C4-2B (cell line): ENCODE results near the gene SOX8.
"Not testable (repeated sequence)": the region's sequence is repeated elsewhere in the genome, so short reads cannot be mapped to it uniquely, and the experiment has no call there.

Experiments used
- H3K27ac ChIP-seq: fragments of 450-650 bp; 2 replicates; pipeline ENCODE4 v1.5.1; 2017
- ZFX ChIP-seq: fragments of 450-650 bp; IDR thresholded peaks from 2 replicates; pipeline ENCODE4 v1.6.1; 2017
- TF ChIP-seq, protein P1 (sequence below): fragments of 450-650 bp; conservative IDR thresholded peaks from 2 replicates; pipeline ENCODE4 v1.5.1; 2017; ENCODE audit warnings: mild to moderate bottlenecking

SOX8 gene

DNA sequence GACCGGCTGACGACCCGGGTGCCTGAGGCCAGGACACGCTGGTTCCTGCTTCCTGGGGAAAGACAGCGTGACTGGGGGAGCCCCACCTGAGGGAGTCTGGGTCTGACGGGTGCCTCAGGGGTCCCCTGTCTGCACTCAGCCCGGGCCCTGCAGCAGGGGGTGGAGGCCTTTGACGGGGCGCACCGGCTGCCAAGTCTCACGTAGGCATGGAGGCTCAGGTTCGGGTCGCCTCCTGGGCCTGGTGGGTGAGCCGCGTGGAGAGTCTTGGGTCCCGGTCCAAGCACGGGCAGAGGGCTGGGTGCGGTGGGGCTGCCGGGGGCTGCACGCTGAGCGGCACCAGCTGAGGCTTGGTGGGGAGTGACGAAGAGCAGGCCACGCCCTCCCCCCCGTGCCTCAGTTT is 40.9 kb downstream of the SOX8 start:
- H3K27ac ChIP-seq, result no peak overlapping the region
- TF ChIP-seq, protein P1, sequence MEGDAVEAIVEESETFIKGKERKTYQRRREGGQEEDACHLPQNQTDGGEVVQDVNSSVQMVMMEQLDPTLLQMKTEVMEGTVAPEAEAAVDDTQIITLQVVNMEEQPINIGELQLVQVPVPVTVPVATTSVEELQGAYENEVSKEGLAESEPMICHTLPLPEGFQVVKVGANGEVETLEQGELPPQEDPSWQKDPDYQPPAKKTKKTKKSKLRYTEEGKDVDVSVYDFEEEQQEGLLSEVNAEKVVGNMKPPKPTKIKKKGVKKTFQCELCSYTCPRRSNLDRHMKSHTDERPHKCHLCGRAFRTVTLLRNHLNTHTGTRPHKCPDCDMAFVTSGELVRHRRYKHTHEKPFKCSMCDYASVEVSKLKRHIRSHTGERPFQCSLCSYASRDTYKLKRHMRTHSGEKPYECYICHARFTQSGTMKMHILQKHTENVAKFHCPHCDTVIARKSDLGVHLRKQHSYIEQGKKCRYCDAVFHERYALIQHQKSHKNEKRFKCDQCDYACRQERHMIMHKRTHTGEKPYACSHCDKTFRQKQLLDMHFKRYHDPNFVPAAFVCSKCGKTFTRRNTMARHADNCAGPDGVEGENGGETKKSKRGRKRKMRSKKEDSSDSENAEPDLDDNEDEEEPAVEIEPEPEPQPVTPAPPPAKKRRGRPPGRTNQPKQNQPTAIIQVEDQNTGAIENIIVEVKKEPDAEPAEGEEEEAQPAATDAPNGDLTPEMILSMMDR, result no peak
- TF ChIP-seq ZFX, result no peak

DNA sequence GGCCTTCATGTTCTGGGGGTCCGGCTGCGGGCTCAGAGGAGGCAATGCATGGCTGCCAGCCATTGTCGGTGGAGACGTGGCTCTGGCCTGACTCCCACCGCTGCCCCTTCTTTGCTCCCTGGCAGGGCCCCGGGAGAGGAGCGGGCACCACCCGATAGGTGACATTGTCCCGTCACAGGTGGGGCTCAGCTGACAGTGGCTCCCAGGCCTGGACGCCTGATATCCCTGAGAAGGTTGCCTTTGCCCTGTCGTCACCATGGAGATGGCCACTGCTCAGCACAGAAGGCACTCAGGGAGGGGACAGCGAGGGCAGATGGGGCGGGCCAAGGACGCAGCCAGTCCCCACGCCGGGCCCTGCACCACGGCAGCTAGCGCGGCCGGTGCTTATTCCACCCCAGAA is 42.6 kb downstream of the SOX8 start:
- no peak for TF ChIP-seq ZFX
- TF ChIP-seq, protein P1, result no peak
- no peak overlapping the region for H3K27ac ChIP-seq

DNA sequence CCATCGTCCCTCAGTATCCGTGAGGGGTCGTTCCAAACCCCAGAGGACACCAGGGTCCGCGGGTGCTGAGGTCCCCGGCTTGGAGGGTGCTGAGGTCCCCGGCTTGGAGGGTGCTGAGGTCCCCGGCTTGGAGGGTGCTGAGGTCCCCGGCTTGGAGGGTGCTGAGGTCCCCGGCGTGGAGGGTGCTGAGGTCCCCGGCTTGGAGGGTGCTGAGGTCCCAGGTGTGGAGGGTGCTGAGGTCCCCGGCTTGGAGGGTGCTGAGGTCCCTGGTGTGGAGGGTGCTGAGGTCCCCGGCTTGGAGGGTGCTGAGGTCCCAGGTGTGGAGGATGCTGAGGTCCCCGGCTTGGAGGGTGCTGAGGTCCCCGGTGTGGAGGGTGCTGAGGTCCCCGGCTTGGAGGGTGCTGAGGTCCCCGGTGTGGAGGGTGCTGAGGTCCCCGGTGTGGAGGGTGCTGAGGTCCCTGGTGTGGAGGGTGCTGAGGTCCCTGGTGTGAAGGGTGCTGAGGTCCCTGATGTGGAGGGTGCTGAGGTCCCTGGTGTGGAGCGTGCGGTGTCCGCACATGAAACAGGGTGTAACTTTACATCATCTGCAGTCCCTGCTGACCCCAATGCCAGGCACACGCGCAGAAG is 43.7 kb downstream of the SOX8 start:
- not testable (repeated sequence) for H3K27ac ChIP-seq

DNA sequence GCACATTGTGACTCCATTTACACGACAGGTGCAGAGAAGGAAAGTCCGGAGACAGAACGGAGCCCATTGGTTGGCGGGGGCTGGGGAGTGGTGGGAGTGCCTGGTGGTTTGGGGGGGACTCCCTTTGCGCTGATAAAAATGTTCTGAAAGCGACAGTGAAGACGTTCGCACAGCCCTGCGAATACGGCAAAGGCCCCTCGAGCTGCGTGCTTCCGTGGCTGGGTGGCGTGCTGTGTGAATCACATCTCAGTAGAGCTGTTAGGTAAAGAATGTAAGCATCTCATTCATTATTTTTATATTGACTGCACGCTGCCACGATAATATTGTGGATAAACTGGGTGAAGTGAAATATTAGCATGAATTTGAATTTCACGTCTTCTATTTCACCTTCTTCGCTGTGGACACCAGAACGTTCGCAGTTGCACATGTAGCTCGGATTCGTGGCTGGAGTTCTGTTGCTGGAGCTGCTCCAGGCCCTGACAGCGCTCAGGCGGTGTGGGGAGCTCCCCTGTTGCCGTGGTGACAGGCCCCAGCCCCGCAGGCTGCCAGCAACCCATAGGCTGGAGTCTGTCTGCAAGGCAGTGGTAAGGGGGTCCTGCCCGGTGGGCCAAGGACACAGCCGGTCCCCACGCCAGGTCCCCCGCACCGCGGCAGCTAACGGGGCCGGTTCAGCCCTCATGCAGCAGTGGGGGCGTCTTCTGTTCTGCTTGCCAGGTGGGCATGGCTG is 44.6 kb downstream of the SOX8 start:
- TF ChIP-seq, protein P1, result no peak
- TF ChIP-seq ZFX, result no peak
- no peak overlapping the region for H3K27ac ChIP-seq

DNA sequence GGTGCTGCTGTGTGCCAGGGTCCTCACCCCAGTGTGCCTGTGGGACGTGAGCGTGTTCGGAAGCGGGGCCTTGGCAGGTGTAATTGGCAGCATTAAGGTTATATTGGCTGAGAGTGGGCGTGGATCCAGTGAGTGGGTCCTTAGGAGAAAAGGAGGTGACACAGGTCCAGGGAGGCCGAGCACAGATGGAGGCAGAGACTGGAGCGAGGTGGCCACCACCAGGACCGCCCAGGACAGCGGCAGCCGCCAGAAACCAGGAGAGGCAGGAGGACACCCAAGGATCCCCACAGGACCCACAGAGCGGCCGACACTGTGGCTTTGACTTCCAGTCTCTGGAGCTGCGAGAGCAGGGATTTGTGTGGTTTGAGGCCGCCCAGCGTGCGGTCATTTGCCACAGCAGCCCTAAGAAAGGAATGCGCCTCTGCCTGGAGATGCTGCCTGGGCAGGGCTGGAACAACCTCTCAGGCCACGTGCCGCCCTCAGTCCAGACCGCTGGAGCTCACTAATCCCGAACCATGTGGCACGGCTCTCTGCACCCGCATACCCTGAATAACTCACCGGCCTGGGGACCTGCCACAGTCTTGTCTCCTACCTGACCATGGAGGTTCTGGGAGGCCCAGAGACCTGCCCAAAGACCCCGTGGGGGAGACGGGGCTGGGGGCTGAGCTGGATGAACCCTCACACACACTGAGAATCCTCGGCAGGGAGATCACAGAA is 45.4 kb downstream of the SOX8 start:
- no peak overlapping the region for H3K27ac ChIP-seq
- TF ChIP-seq, protein P1, result no peak
- TF ChIP-seq ZFX, result no peak

DNA sequence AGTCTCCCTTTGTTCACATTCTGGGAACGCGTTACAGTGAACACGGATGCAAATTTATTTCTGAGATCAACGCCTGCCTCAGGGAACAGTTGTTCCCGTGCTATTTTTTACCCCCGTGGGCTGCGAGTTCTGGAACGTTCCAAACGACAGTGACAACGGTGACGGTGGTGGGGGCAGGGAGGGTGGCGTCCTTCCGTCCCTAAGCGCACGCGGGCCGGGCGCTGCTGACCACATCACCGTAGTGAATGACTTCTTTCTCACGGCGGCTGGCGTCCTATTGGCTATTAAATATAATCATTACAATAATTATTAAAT is 45.9 kb downstream of the SOX8 start:
- no peak for TF ChIP-seq ZFX
- TF ChIP-seq, protein P1, result no peak
- no peak overlapping the region for H3K27ac ChIP-seq

DNA sequence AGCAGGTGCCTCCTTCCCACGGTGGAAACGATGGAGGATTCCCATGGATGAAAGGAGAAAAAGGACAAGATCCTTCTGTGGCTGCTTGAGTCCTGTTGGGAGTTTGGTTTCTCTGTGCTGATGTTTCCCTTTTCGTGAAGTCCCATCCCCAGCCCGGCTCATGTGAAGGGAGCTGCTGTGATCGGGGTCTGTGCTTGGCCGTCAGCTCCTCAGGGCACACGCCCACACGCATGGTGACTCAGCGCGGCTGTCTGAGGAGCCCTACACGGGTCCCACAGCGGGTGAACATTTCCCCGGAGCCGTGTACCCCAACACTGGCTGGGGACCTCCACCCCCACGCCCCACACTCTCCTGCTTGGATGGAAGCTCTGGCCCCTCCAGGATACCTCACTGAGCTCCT is 46.5 kb downstream of the SOX8 start:
- H3K27ac ChIP-seq, result no peak overlapping the region
- TF ChIP-seq, protein P1, result no peak
- TF ChIP-seq ZFX, result no peak
